Activated T-helper 1 cell treated with anti-CD3 and anti-CD28 coated beads, Interleukin-12 subunit alpha, Interleukin-12 subunit beta, Interleukin-2, Interleukin-4 antibody, amounts not matched to agents 30 ng/mL and 10 ng/mL and 1 ng/mL, durations not matched to agents 14 hours and 24 hours and 36 hours (primary cell): Measurements from ENCODE around the gene FOXP1. TPM values are rescaled to one million over a fixed set of nuclear protein-coding genes. Genes with fewer than 3 reads are reported as not detected.

ENCODE experiments used
- DNase-seq: peaks from one replicate; pipeline ENCODE4 v3.0.0; 2021; ENCODE audit warnings: low spot score
- H3K27ac Mint-ChIP-seq: one replicate; pipeline ENCODE4 v1.8.0; 2021; ENCODE audit warnings: mild to moderate bottlenecking, mixed read lengths
- H3K27me3 Mint-ChIP-seq: one replicate; pipeline ENCODE4 v1.8.0; 2022; ENCODE audit warnings: mild to moderate bottlenecking, moderate library complexity, mixed read lengths; ENCODE audit not compliant: insufficient read depth
- H3K36me3 Mint-ChIP-seq: one replicate; pipeline ENCODE4 v1.8.0; 2021; ENCODE audit warnings: low read depth, mixed read lengths
- H3K4me1 Mint-ChIP-seq: one replicate; pipeline ENCODE4 v1.8.0; 2021; ENCODE audit warnings: low read depth, mixed read lengths
- H3K4me3 Mint-ChIP-seq: one replicate; pipeline ENCODE4 v1.8.0; 2021; ENCODE audit warnings: mild to moderate bottlenecking, moderate library complexity, mixed read lengths
- H3K9me3 Mint-ChIP-seq: one replicate; pipeline ENCODE4 v1.8.0; 2021; ENCODE audit warnings: mixed read lengths
- intact Hi-C: fragments of 100-400 bp; cut with micrococcal nuclease; formaldehyde crosslinking; loops from one replicate; pipeline ENCODE4 v1.15.1; 2024
- total RNA-seq: library from RNA; stranded (reverse); gene quantifications from 2 replicates; pipeline ENCODE4 v1.2.3, GENCODE V29; 2022

The FOXP1 gene
- total RNA-seq, 1 donor from 2014 or later: 97.6 TPM

- Mint-ChIP-seq H3K27me3 (peaks cover 2% of the 10 kb centered on the region), H3K27ac (peak overlapping the region; percentile 62), H3K4me1 (peaks cover 58% of the 10 kb centered on the region), H3K36me3 (peaks cover 69% of the 10 kb centered on the region), H3K4me3 (no peak overlapping the region), H3K9me3 (no peaks in the 10 kb centered on the region)
- DNase-seq: no peak
- intact Hi-C loops: no loop called here
Observed at GRCh38 chr3:71045212-71045916, 538.2 kb downstream of the FOXP1 start.

- H3K27ac Mint-ChIP-seq: no peak overlapping the region
- H3K36me3 Mint-ChIP-seq: peaks cover 64% of the 10 kb centered on the region
- no peak for DNase-seq
- H3K9me3 Mint-ChIP-seq: no peaks in the 10 kb centered on the region
- intact Hi-C loops: no loop called here
- H3K4me1 Mint-ChIP-seq: peaks cover 46% of the 10 kb centered on the region
- no peaks in the 10 kb centered on the region for H3K27me3 Mint-ChIP-seq
- no peak overlapping the region for H3K4me3 Mint-ChIP-seq
Observed at GRCh38 chr3:71042759-71043158, 540.8 kb downstream of the FOXP1 start.

- peaks cover 36% of the 10 kb centered on the region for H3K4me1 Mint-ChIP-seq
- H3K27ac Mint-ChIP-seq: no peak overlapping the region
- intact Hi-C loops: no loop called here
- H3K27me3 Mint-ChIP-seq: peaks cover under 1% of the 10 kb centered on the region
- no peaks in the 10 kb centered on the region for H3K9me3 Mint-ChIP-seq
- peaks cover 58% of the 10 kb centered on the region for H3K36me3 Mint-ChIP-seq
- no peak overlapping the region for H3K4me3 Mint-ChIP-seq
- no peak for DNase-seq
Observed at GRCh38 chr3:71041371-71041770, 542.2 kb downstream of the FOXP1 start.

DNA sequence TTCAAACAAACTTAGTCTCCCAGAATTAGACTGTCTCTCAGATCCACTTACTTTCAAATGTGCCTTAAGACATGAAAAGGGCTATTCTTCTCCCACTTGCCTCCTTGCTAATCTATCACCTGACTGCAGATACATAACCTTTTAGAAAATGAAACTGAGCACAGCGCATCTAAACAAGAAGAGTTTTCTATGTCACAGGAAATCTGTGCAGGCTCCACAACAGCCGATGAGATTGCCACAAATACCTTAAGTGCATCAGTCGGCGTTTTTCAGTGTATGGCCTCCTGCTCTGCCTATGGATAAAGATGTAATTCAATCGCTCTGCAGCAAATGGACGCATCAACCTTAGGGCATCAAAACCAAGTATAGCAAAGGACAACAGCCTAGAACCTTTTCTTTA lies 544.2 kb downstream of the FOXP1 start:
- H3K27me3 Mint-ChIP-seq: peaks cover 1% of the 10 kb centered on the region
- H3K36me3 Mint-ChIP-seq: peaks cover 45% of the 10 kb centered on the region
- peak; percentile 23 for DNase-seq
- no peak overlapping the region for H3K27ac Mint-ChIP-seq
- H3K4me3 Mint-ChIP-seq: no peak overlapping the region
- H3K9me3 Mint-ChIP-seq: no peaks in the 10 kb centered on the region
- H3K4me1 Mint-ChIP-seq: peaks cover 27% of the 10 kb centered on the region
- intact Hi-C loops: no loop called here

DNA sequence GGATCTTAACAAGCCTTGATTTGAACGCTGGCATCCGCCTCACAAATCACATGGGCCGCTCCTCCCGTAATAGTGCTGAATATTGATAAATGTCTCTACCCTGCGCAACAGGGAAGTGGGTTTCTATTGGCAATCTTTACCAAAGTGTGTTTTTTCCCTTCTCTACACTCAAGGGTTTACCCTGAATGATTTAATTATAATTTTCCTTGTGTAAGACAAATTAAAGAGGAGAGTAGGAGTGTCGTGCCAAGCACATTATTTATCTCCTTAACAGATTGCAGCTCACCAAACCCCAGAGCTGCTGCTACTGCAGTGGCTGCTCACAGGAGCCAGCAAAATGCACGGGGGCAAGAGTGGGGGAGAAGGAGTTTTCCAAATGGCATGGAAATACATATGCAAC lies 545.8 kb downstream of the FOXP1 start:
- Mint-ChIP-seq H3K27me3 (peaks cover 1% of the 10 kb centered on the region), H3K4me3 (no peak overlapping the region), H3K27ac (no peak overlapping the region), H3K4me1 (peaks cover 27% of the 10 kb centered on the region), H3K36me3 (peaks cover 51% of the 10 kb centered on the region), H3K9me3 (no peaks in the 10 kb centered on the region)
- intact Hi-C loops: no loop called here
- DNase-seq: no peak

DNA sequence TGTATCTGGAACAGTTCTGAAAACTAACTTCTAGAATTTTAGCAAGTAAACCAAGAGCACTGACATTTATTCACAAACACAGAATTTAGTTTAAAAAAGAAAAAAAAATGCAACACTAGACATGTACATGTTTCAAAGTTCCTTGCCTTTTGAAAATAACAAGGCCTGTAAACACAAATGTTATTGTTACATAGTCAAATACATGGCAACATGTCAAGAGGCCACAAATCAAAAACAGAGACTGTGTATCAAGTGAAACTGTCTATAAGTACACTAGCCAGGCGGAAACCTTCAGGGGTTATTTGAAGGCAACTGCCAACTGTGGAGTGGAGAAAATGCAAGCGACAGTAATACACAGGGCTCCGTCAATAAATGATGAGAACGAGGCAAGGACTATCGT lies 547.6 kb downstream of the FOXP1 start:
- Mint-ChIP-seq H3K4me1 (peaks cover 41% of the 10 kb centered on the region), H3K36me3 (peaks cover 47% of the 10 kb centered on the region), H3K9me3 (no peaks in the 10 kb centered on the region)

GRCh38 chr3:71035314-71035713 lies 548.2 kb downstream of the FOXP1 start:
- H3K4me3 Mint-ChIP-seq: no peak overlapping the region
- peaks cover 49% of the 10 kb centered on the region for H3K36me3 Mint-ChIP-seq

More for the DNA sequence above, 547.6 kb downstream of the FOXP1 start:
- Mint-ChIP-seq H3K27ac (no peak overlapping the region), H3K4me3 (no peak overlapping the region), H3K27me3 (peaks cover 1% of the 10 kb centered on the region)
- intact Hi-C loops: no loop called here
- no peak for DNase-seq

DNA sequence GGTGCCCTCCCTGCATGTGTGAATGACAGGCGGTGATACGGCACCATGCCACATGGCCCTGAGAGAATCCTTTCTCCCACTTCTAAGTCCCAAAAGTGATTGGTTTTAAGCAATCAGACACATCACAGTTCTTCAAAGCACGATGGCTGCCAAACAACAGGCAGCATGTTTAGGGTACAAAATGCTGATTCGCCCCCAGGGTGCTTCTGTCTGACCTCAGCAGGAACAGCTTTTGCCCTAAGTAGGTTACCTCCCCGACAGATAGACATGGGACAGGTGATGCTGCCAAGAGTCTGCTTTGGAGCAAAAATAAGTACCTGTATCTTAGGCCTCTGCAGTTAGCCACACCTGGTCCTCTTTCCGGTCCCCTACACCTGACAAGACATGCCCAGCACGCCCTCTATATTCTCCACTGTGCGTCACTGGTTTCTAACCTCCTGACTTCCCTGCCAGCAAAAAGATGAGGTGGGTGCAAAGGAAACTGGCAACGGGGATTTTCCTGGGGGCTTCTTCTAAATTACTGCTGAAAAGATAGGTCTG lies 549.8 kb downstream of the FOXP1 start:
- no peak for DNase-seq
- intact Hi-C loops: no loop called here
- Mint-ChIP-seq H3K9me3 (no peaks in the 10 kb centered on the region), H3K27me3 (peaks cover 1% of the 10 kb centered on the region), H3K27ac (no peak overlapping the region), H3K4me1 (peaks cover 29% of the 10 kb centered on the region), H3K36me3 (peaks cover 47% of the 10 kb centered on the region), H3K4me3 (no peak overlapping the region)

More at GRCh38 chr3:71035314-71035713, 548.2 kb downstream of the FOXP1 start:
- H3K27ac Mint-ChIP-seq: no peak overlapping the region
- peaks cover 1% of the 10 kb centered on the region for H3K27me3 Mint-ChIP-seq
- H3K4me1 Mint-ChIP-seq: peaks cover 41% of the 10 kb centered on the region
- DNase-seq: no peak
- intact Hi-C loops: no loop called here
- H3K9me3 Mint-ChIP-seq: no peaks in the 10 kb centered on the region

DNA sequence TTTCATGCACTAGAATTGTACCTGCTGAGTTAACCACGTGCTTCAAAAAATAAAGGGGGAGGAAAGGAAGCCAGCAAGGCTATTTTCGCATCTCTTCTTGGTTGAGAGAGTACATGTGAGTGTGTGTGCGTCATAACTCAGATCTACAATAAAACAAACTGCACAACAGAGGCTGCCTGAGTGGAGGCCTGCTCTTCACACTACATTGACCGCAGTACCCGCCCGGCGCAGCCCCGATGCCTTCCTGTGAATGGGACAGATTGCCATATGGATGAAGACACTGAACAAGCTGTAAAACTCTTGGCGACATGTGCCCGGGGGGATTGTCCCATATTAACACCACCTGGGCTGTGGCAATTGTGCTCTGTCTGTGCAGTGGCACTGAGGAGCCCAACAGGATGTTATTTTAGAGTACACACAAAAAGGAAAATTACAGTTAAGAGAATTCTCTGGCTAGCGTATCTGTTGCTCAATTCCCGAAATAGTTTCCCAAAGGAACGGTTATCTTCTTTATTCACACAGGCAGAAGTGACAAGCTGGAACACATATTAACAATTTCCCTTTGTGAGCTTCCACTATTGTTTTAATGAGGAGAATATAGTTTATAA lies 551.5 kb downstream of the FOXP1 start:
- H3K27me3 Mint-ChIP-seq: peaks cover 1% of the 10 kb centered on the region
- no peaks in the 10 kb centered on the region for H3K9me3 Mint-ChIP-seq
- no peak for DNase-seq
- intact Hi-C loops: no loop called here
- H3K4me3 Mint-ChIP-seq: no peak overlapping the region
- peaks cover 33% of the 10 kb centered on the region for H3K4me1 Mint-ChIP-seq
- H3K36me3 Mint-ChIP-seq: peaks cover 46% of the 10 kb centered on the region
- H3K27ac Mint-ChIP-seq: no peak overlapping the region

DNA sequence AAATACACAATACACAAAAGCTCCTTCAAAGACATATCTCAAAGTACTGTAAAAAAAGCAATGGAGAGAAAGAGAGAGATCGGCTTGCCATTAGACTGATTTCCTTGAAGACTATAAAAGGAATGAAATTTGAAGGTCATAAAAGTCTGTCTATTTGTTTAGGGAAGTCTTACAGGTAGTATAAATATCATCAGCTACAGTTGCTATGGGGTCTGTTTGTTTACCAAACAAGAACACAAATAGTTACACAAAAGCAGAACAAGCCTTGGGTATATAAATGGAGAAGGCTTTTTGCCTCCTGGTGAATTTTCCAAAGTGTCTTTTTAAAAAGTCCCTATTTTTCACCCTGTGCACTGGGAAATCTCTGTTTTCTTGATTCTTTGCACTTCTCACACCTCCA lies 552.3 kb downstream of the FOXP1 start:
- intact Hi-C loops: no loop called here
- Mint-ChIP-seq H3K36me3 (peaks cover 48% of the 10 kb centered on the region), H3K9me3 (no peaks in the 10 kb centered on the region)

DNA sequence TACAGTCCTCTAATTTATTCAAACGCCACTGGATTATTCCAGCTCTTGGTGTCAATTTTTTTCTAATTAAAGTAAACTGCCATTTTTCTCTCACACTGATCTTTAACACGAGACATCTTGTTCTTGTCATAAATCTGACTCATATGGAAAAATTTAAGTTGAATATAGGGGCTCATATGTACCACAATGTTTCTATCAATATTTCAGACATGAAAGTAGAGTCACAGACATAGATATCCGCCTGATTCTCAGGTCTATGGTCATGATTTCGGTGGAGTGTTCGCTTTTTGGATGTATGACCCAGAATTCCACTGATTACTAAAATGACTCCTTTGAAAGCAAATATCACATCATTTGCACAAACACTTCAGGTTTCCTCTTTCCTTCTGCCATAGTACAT lies 552.8 kb downstream of the FOXP1 start:
- H3K4me3 Mint-ChIP-seq: no peak overlapping the region
- H3K9me3 Mint-ChIP-seq: no peaks in the 10 kb centered on the region
- DNase-seq: no peak
- peaks cover 35% of the 10 kb centered on the region for H3K4me1 Mint-ChIP-seq
- intact Hi-C loops: no loop called here
- H3K27me3 Mint-ChIP-seq: no peaks in the 10 kb centered on the region
- no peak overlapping the region for H3K27ac Mint-ChIP-seq
- peaks cover 46% of the 10 kb centered on the region for H3K36me3 Mint-ChIP-seq

More for the DNA sequence above, 552.3 kb downstream of the FOXP1 start:
- peaks cover 34% of the 10 kb centered on the region for H3K4me1 Mint-ChIP-seq
- no peak overlapping the region for H3K4me3 Mint-ChIP-seq
- DNase-seq: no peak
- no peak overlapping the region for H3K27ac Mint-ChIP-seq
- no peaks in the 10 kb centered on the region for H3K27me3 Mint-ChIP-seq

GRCh38 chr3:71029770-71030169 lies 553.8 kb downstream of the FOXP1 start:
- H3K9me3 Mint-ChIP-seq: no peaks in the 10 kb centered on the region
- H3K36me3 Mint-ChIP-seq: peaks cover 43% of the 10 kb centered on the region
- H3K4me1 Mint-ChIP-seq: peaks cover 45% of the 10 kb centered on the region
- H3K27me3 Mint-ChIP-seq: no peaks in the 10 kb centered on the region
- intact Hi-C loops: no loop called here
- H3K4me3 Mint-ChIP-seq: no peak overlapping the region
- H3K27ac Mint-ChIP-seq: no peak overlapping the region
- no peak for DNase-seq

- H3K4me3 Mint-ChIP-seq: no peak overlapping the region
- H3K36me3 Mint-ChIP-seq: peaks cover 41% of the 10 kb centered on the region
- H3K27ac Mint-ChIP-seq: no peak overlapping the region
- H3K4me1 Mint-ChIP-seq: peaks cover 50% of the 10 kb centered on the region
- no peak for DNase-seq
- no peaks in the 10 kb centered on the region for H3K9me3 Mint-ChIP-seq
- H3K27me3 Mint-ChIP-seq: no peaks in the 10 kb centered on the region
- intact Hi-C loops: no loop called here
Observed at GRCh38 chr3:71028802-71029201, 554.7 kb downstream of the FOXP1 start.
